ENCODE measurements around the gene RAD21L1. TPM values are rescaled to one million over a fixed set of nuclear protein-coding genes. Genes with fewer than 3 reads are reported as not detected.

Gene RAD21L1
- total RNA-seq, 1 donor from 2014 or later = 1.1 TPM

GRCh38 chr20:1294497-1294896 is 68.7 kb downstream of the RAD21L1 start:
- no peak for TF ChIP-seq CTCF (IDR thresholded peaks at IDR 0.05; ENCODE audit: unreplicated experiment)
- no peak overlapping the region for H3K27ac Mint-ChIP-seq (ENCODE audit: unreplicated experiment)
- peaks cover 16% of the 10 kb centered on the region for H3K36me3 Mint-ChIP-seq (ENCODE audit: low read depth, unreplicated experiment)
- H3K4me3 Mint-ChIP-seq (ENCODE audit: unreplicated experiment) = no peak overlapping the region
- peaks cover 24% of the 10 kb centered on the region for H3K4me1 Mint-ChIP-seq (ENCODE audit: unreplicated experiment)
- peaks cover 2% of the 10 kb centered on the region for H3K27me3 Mint-ChIP-seq (ENCODE audit: unreplicated experiment)
- no peak for DNase-seq (ENCODE audit: low spot score)
- no peaks in the 10 kb centered on the region for H3K9me3 Mint-ChIP-seq (ENCODE audit: unreplicated experiment)

- H3K27ac Mint-ChIP-seq (ENCODE audit: unreplicated experiment) = no peak overlapping the region
These were observed 69.6 kb downstream of the RAD21L1 start for GRCh38 chr20:1295276-1295930.

GRCh38 chr20:1296117-1296610 is 70.3 kb downstream of the RAD21L1 start:
- no peak for DNase-seq (ENCODE audit: low spot score)
- no peak overlapping the region for H3K4me3 Mint-ChIP-seq (ENCODE audit: unreplicated experiment)

More at GRCh38 chr20:1295276-1295930, 69.6 kb downstream of the RAD21L1 start:
- no peak for DNase-seq (ENCODE audit: low spot score)
- no peak for TF ChIP-seq CTCF (IDR thresholded peaks at IDR 0.05; ENCODE audit: unreplicated experiment)
- Mint-ChIP-seq H3K4me1 (ENCODE audit: unreplicated experiment) (peaks cover 24% of the 10 kb centered on the region), H3K4me3 (ENCODE audit: unreplicated experiment) (peak overlapping the region; percentile 23), H3K27me3 (ENCODE audit: unreplicated experiment) (peaks cover 2% of the 10 kb centered on the region), H3K9me3 (ENCODE audit: unreplicated experiment) (no peaks in the 10 kb centered on the region), H3K36me3 (ENCODE audit: low read depth, unreplicated experiment) (peaks cover 16% of the 10 kb centered on the region)

GRCh38 chr20:1296922-1297321 is 71.1 kb downstream of the RAD21L1 start:
- Mint-ChIP-seq H3K4me3 (ENCODE audit: unreplicated experiment) (no peak overlapping the region), H3K4me1 (ENCODE audit: unreplicated experiment) (peaks cover 20% of the 10 kb centered on the region), H3K36me3 (ENCODE audit: low read depth, unreplicated experiment) (peaks cover 20% of the 10 kb centered on the region), H3K27ac (ENCODE audit: unreplicated experiment) (no peak overlapping the region), H3K9me3 (ENCODE audit: unreplicated experiment) (no peaks in the 10 kb centered on the region), H3K27me3 (ENCODE audit: unreplicated experiment) (peaks cover 2% of the 10 kb centered on the region)
- TF ChIP-seq CTCF (IDR thresholded peaks at IDR 0.05; ENCODE audit: unreplicated experiment) = no peak
- DNase-seq (ENCODE audit: low spot score) = no peak

More at GRCh38 chr20:1296117-1296610, 70.3 kb downstream of the RAD21L1 start:
- H3K36me3 Mint-ChIP-seq (ENCODE audit: low read depth, unreplicated experiment) = peaks cover 17% of the 10 kb centered on the region
- no peak for TF ChIP-seq CTCF (IDR thresholded peaks at IDR 0.05; ENCODE audit: unreplicated experiment)
- H3K9me3 Mint-ChIP-seq (ENCODE audit: unreplicated experiment) = no peaks in the 10 kb centered on the region
- H3K27ac Mint-ChIP-seq (ENCODE audit: unreplicated experiment) = no peak overlapping the region
- H3K27me3 Mint-ChIP-seq (ENCODE audit: unreplicated experiment) = peaks cover 2% of the 10 kb centered on the region
- H3K4me1 Mint-ChIP-seq (ENCODE audit: unreplicated experiment) = peaks cover 22% of the 10 kb centered on the region

- Mint-ChIP-seq H3K9me3 (ENCODE audit: unreplicated experiment) (no peaks in the 10 kb centered on the region), H3K4me1 (ENCODE audit: unreplicated experiment) (peaks cover 15% of the 10 kb centered on the region), H3K27me3 (ENCODE audit: unreplicated experiment) (peaks cover 2% of the 10 kb centered on the region), H3K27ac (ENCODE audit: unreplicated experiment) (no peak overlapping the region), H3K36me3 (ENCODE audit: low read depth, unreplicated experiment) (peaks cover 18% of the 10 kb centered on the region), H3K4me3 (ENCODE audit: unreplicated experiment) (no peak overlapping the region)
- DNase-seq (ENCODE audit: low spot score) = no peak
- no peak for TF ChIP-seq CTCF (IDR thresholded peaks at IDR 0.05; ENCODE audit: unreplicated experiment)
These were observed 71.6 kb downstream of the RAD21L1 start for GRCh38 chr20:1297486-1297885.

Data from endothelial cell (in vitro differentiated cells).